ENCODE measurements around the gene PRDM15.
A peak's percentile ranks its signal among the peaks of the same experiment; 100 is the strongest.

Gene PRDM15

GRCh38 chr21:41775149-41775472, 104.0 kb downstream of the PRDM15 start:
- no peak for DNase-seq

GRCh38 chr21:41774467-41775148, 104.5 kb downstream of the PRDM15 start:
- no peak for DNase-seq

- DNase-seq: no peak
Measured at GRCh38 chr21:41772351-41773080, 106.6 kb downstream of the PRDM15 start.

- no peak for DNase-seq
Measured at GRCh38 chr21:41771625-41771945, 107.6 kb downstream of the PRDM15 start.

GRCh38 chr21:41770901-41771624, 108.1 kb downstream of the PRDM15 start:
- no peak for DNase-seq

GRCh38 chr21:41769933-41770332, 109.2 kb downstream of the PRDM15 start:
- DNase-seq: no peak

- no peak for DNase-seq
Measured at GRCh38 chr21:41769521-41769920, 109.6 kb downstream of the PRDM15 start.

- no peak for DNase-seq
Measured at GRCh38 chr21:41769111-41769510, 110.0 kb downstream of the PRDM15 start.

- peak; percentile 13 for DNase-seq
Measured at GRCh38 chr21:41768437-41769042, 110.6 kb downstream of the PRDM15 start.

GRCh38 chr21:41767606-41768436, 111.3 kb downstream of the PRDM15 start:
- DNase-seq: peak; percentile 14

GRCh38 chr21:41766883-41767605, 112.1 kb downstream of the PRDM15 start, which contains the start of gene RIPK4:
TSS of gene RIPK4 (minus strand) at chr21:41767052. CDS start at chr21:41767041, 11 bp downstream.
- DNase-seq: peak; percentile 63

- DNase-seq: no peak
Measured at GRCh38 chr21:41765973-41766882, 112.9 kb downstream of the PRDM15 start.

GRCh38 chr21:41765420-41765821, 113.7 kb downstream of the PRDM15 start:
- DNase-seq: no peak

GRCh38 chr21:41764558-41765419, 114.4 kb downstream of the PRDM15 start:
- no peak for DNase-seq

GRCh38 chr21:41763996-41764395, 115.1 kb downstream of the PRDM15 start:
- no peak for DNase-seq

GRCh38 chr21:41763398-41763931, 115.7 kb downstream of the PRDM15 start:
- DNase-seq: no peak

GRCh38 chr21:41762753-41763152, 116.4 kb downstream of the PRDM15 start:
- no peak for DNase-seq

GRCh38 chr21:41761934-41762635, 117.1 kb downstream of the PRDM15 start:
- DNase-seq: no peak

Measured in activated CD4-positive, alpha-beta T cell treated with anti-CD3 and anti-CD28 coated beads, Interleukin-2, amount 50 U/mL, for 1 hour (primary cell).